Breast epithelium (tissue), 3 donors: ENCODE measurements around the gene CTAG1B.

Experiments
- CTCF ChIP-seq, 3 donors: fragments of 450-650 bp; IDR thresholded peaks; one replicate each; pipeline ENCODE4 v1.5.1; 2016 to 2017; ENCODE audit warnings: antibody characterized with exemption in 3 of 3, mild to moderate bottlenecking in 3 of 3, moderate library complexity in 3 of 3
- POLR2AphosphoS5 ChIP-seq, 3 donors: sonication (generic); formaldehyde crosslinking; IDR thresholded peaks; one replicate each; pipeline ENCODE4 v1.6.1; 2017; ENCODE audit warnings: antibody characterized with exemption in 3 of 3

- TF ChIP-seq CTCF (IDR thresholded peaks at IDR 0.05): no peak
- no peak for TF ChIP-seq POLR2AphosphoS5 (IDR thresholded peaks at IDR 0.05)
Observed at GRCh38 chrX:154658957-154659356, 39.9 kb upstream of the CTAG1B start.
